HepG2 (cell line): ENCODE measurements around the gene NUP93. TPM values are rescaled to one million over a fixed set of nuclear protein-coding genes. Genes with fewer than 3 reads are reported as not detected.

Source experiments
- ATAC-seq: fragments of 200-7000 bp; cut with Tn5 transposase; 3 replicates; pipeline ENCODE4 v1.9.1; 2020; ENCODE audit warnings: mild to moderate bottlenecking, moderate library complexity
- BruUV-seq: library from RNA; stranded (reverse); fragments of 400-500 nt; replicated peaks from 2 replicates; lab custom pipeline; 2021; lab: Mats Ljungman, UMichigan
- CTCF ChIA-PET: fragments of 300-600 bp; formaldehyde crosslinking; extraction: SDS; loops from one replicate; lab custom pipeline; 2021; ENCODE audit warnings: low total read pairs, inconsistent platforms, low intra/inter-chr PET ratio; lab: Yijun Ruan, JAX
- POLR2A ChIA-PET: fragments of 350-600 bp; sonication (Branson Sonifier 250); formaldehyde crosslinking; loops from one replicate; lab custom pipeline; 2020; ENCODE audit warnings: antibody characterized with exemption, inconsistent platforms; lab: Yijun Ruan, JAX
- DNase-seq: peaks from one replicate; pipeline ENCODE4 v3.0.0-alpha.2; 2015; ENCODE audit warnings: low spot score
- FAIRE-seq: peaks from 3 replicates; lab custom pipeline; 2011; peaks lifted over from hg19 to GRCh38; lab: Jason Lieb, UNC
- H2AFZ ChIP-seq: one replicate; pipeline ENCODE4 v1.6.1; 2011; ENCODE audit warnings: low read length, inconsistent platforms
- H3K27ac ChIP-seq: fragments of 300-600 bp; 3 replicates; pipeline ENCODE4 v1.8.0; 2011; ENCODE audit warnings: mixed run types, mild to moderate bottlenecking, mixed read lengths, low read length, inconsistent platforms; ENCODE audit not compliant: insufficient read depth; ENCODE audit errors: extremely low read length
- H3K27me3 ChIP-seq, 2 experiments: fragments of 200-600 bp in 1 of 2; 2 replicates in 1 of 2; 3 replicates in 1 of 2; pipeline versions ENCODE4 v1.6.0 to v1.8.0; 2011; ENCODE audit warnings: low read length in 2 of 2, mild to moderate bottlenecking in 2 of 2, moderate library complexity in 2 of 2, inconsistent platforms in 1 of 2; ENCODE audit not compliant: insufficient read depth in 2 of 2, control insufficient read depth in 1 of 2
- H3K36me3 ChIP-seq, 2 experiments: fragments of 200-600 bp in 1 of 2; replicated peaks in 1 of 2; 2 replicates in 1 of 2; 3 replicates in 1 of 2; pipeline versions ENCODE4 v1.5.1 to v1.8.0; 2011; ENCODE audit warnings: low read length in 2 of 2, inconsistent platforms in 1 of 2; ENCODE audit not compliant: insufficient read depth in 2 of 2, control insufficient read depth in 1 of 2
- H3K4me1 ChIP-seq: 2 replicates; pipeline ENCODE4 v1.5.1; 2012; ENCODE audit warnings: low read length, inconsistent platforms; ENCODE audit not compliant: insufficient read depth
- H3K4me2 ChIP-seq: 2 replicates; pipeline ENCODE4 v1.6.0; 2011; ENCODE audit warnings: low read depth, low read length, inconsistent platforms
- H3K4me3 ChIP-seq, 3 experiments: fragments of 200-600 bp in 1 of 3; sonication (generic), shearing (Covaris generic) in 1 of 3; replicated peaks in 1 of 3; 2 replicates each; pipeline ENCODE4 v1.5.1; 2011 to 2016; ENCODE audit warnings: low read length in 3 of 3, inconsistent platforms in 2 of 3, low read depth in 2 of 3, mild to moderate bottlenecking in 2 of 3, control low read depth in 1 of 3, mixed read lengths in 1 of 3; ENCODE audit not compliant: insufficient read depth in 1 of 3
- H3K79me2 ChIP-seq: one replicate; pipeline ENCODE4 v1.6.1; 2011; ENCODE audit warnings: low read length, inconsistent platforms; ENCODE audit not compliant: insufficient read depth
- H3K9ac ChIP-seq: 2 replicates; pipeline ENCODE4 v1.6.0; 2011; ENCODE audit warnings: mild to moderate bottlenecking, low read depth, low read length, inconsistent platforms; ENCODE audit not compliant: insufficient read depth
- H3K9me3 ChIP-seq: 2 replicates; pipeline ENCODE4 v1.5.1; 2012; ENCODE audit warnings: mild to moderate bottlenecking, low read length
- H4K20me1 ChIP-seq: 2 replicates; pipeline ENCODE4 v1.6.0; 2011; ENCODE audit warnings: inconsistent platforms, mild to moderate bottlenecking, low read length, moderate library complexity; ENCODE audit not compliant: insufficient read depth
- ARHGAP35 ChIP-seq: sonication (generic); formaldehyde crosslinking; IDR thresholded peaks from 2 replicates; pipeline ENCODE4 v1.9.0; 2022; ENCODE audit warnings: mild to moderate bottlenecking, inconsistent platforms, moderate library complexity, missing genetic modification reagents, borderline replicate concordance
- GFI1 ChIP-seq: sonication (generic); formaldehyde crosslinking; IDR thresholded peaks from 2 replicates; pipeline ENCODE4 v1.5.0; 2020; ENCODE audit warnings: missing genetic modification reagents, mild to moderate bottlenecking, borderline replicate concordance
- GPBP1L1 ChIP-seq: sonication (generic); formaldehyde crosslinking; IDR thresholded peaks from 2 replicates; pipeline ENCODE4 v1.5.0; 2020; ENCODE audit warnings: mild to moderate bottlenecking, missing genetic modification reagents
- HBP1 ChIP-seq: IDR thresholded peaks from 2 replicates; pipeline ENCODE4 v1.6.1; 2016; ENCODE audit warnings: low read depth, control low read depth
- HDAC2 ChIP-seq: sonication (generic); formaldehyde crosslinking; IDR thresholded peaks from 2 replicates; pipeline ENCODE4 v1.4.0; 2020; ENCODE audit warnings: missing genetic modification reagents
- HHEX ChIP-seq: IDR thresholded peaks from 2 replicates; pipeline ENCODE4 v1.6.1; 2016; ENCODE audit warnings: control low read depth
- LCORL ChIP-seq, 2 experiments: fragments of 450-650 bp in 1 of 2; sonication (generic) in 1 of 2; formaldehyde crosslinking in 1 of 2; IDR thresholded peaks; 2 replicates each; pipeline versions ENCODE4 v1.5.0 to v1.6.1; 2017 to 2020; ENCODE audit warnings: antibody characterized with exemption in 1 of 2, missing genetic modification reagents in 1 of 2
- MAFF ChIP-seq: IDR thresholded peaks from 2 replicates; pipeline ENCODE4 v1.6.1; 2011; ENCODE audit warnings: low read depth, low read length, improper control_type of control experiment
- MAFK ChIP-seq, 2 experiments: IDR thresholded peaks in 1 of 2; conservative IDR thresholded peaks in 1 of 2; 2 replicates each; pipeline ENCODE4 v1.6.1; 2011; ENCODE audit warnings: improper control_type of control experiment in 2 of 2, low read length in 2 of 2
- MAZ ChIP-seq, 2 experiments: sonication (generic) in 1 of 2; formaldehyde crosslinking in 1 of 2; IDR thresholded peaks; 2 replicates each; pipeline versions ENCODE4 v1.5.0 to v1.6.1; 2012 to 2020; ENCODE audit warnings: low read depth in 2 of 2, mild to moderate bottlenecking in 2 of 2, borderline replicate concordance in 1 of 2, improper control_type of control experiment in 1 of 2, low read length in 1 of 2, missing genetic modification reagents in 1 of 2, moderate library complexity in 1 of 2
- NONO ChIP-seq, 2 experiments: fragments of 450-650 bp in 1 of 2; sonication (generic) in 1 of 2; formaldehyde crosslinking in 1 of 2; IDR thresholded peaks in 1 of 2; conservative IDR thresholded peaks in 1 of 2; 2 replicates each; pipeline versions ENCODE4 v1.6.1 to v1.8.0; 2017 to 2022; ENCODE audit warnings: mild to moderate bottlenecking in 1 of 2, missing genetic modification reagents in 1 of 2, moderate library complexity in 1 of 2
- NR0B2 ChIP-seq: sonication (generic); formaldehyde crosslinking; IDR thresholded peaks from 2 replicates; pipeline ENCODE4 v1.4.0; 2020; ENCODE audit warnings: mild to moderate bottlenecking, missing genetic modification reagents
- PCBP1 ChIP-seq: fragments of 200-400 bp; formaldehyde crosslinking; IDR thresholded peaks from 2 replicates; pipeline ENCODE4 v1.6.1; 2017; ENCODE audit warnings: mild to moderate bottlenecking, low read depth, low read length, borderline replicate concordance
- PPARG ChIP-seq: conservative IDR thresholded peaks from 2 replicates; pipeline ENCODE4 v1.6.1; 2016; ENCODE audit warnings: missing biosample characterization, missing genetic modification reagents
- RBFOX2 ChIP-seq: fragments of 200-400 bp; formaldehyde crosslinking; IDR thresholded peaks from 2 replicates; pipeline ENCODE4 v1.6.1; 2017; ENCODE audit warnings: low read depth, mild to moderate bottlenecking, low read length
- ZNF205 ChIP-seq: IDR thresholded peaks from 2 replicates; pipeline ENCODE4 v1.6.1; 2018; ENCODE audit warnings: missing biosample characterization, missing genetic modification reagents
- ZNF317 ChIP-seq: sonication (generic); formaldehyde crosslinking; IDR thresholded peaks from 2 replicates; pipeline ENCODE4 v1.5.0; 2020; ENCODE audit warnings: mild to moderate bottlenecking, missing genetic modification reagents
- ZNF747 ChIP-seq: sonication (generic); formaldehyde crosslinking; IDR thresholded peaks from 2 replicates; pipeline ENCODE4 v1.8.1; 2023; ENCODE audit warnings: missing genetic modification reagents, mild to moderate bottlenecking, borderline replicate concordance
- ZNF878 ChIP-seq: sonication (generic); formaldehyde crosslinking; IDR thresholded peaks from 2 replicates; pipeline ENCODE4 v1.8.1; 2023; ENCODE audit warnings: mild to moderate bottlenecking, missing genetic modification reagents, moderate library complexity
- WGBS: methylation state at CpG from one replicate; pipeline ENCODE4 v1.1.6; 2017; ENCODE audit warnings: low lambda C conversion rate; 5-methylcytosine and 5-hydroxymethylcytosine counted together
- in situ Hi-C: cut with HindIII; loops from 2 replicates; pipeline ENCODE4 v1.10.0; 2017; ENCODE audit warnings: low pct_unique_long_range_greater_than_20kb; ENCODE audit not compliant: extremely low pct_ligation_motif_present
- intact Hi-C: fragments of 100-400 bp; cut with micrococcal nuclease; formaldehyde crosslinking; loops from one replicate; pipeline ENCODE4 v1.10.0; 2022; ENCODE audit not compliant: unreplicated experiment
- polyA plus RNA-seq, 8 experiments: library from polyadenylated mRNA; depleted of rRNA in 3 of 8; stranded (reverse) in 7 of 8; unstranded in 1 of 8; fragments of >200 nt; fragmentation: Illumina TruSeq in 4 of 8; extraction: Trizol in 4 of 8; gene quantifications; 2 replicates each; pipeline versions ENCODE4 v1.2.1 to v1.2.3, GENCODE V29; 2011 to 2016; ENCODE audit warnings: low read depth in 4 of 8, missing spikeins in 1 of 8, mixed read lengths in 1 of 8; ENCODE audit not compliant: insufficient read depth in 1 of 8
- total RNA-seq, 5 experiments: library from RNA; depleted of rRNA; stranded (reverse); fragments of >200 nt; fragmentation: Illumina TruSeq; extraction: Trizol; gene quantifications; 2 replicates each; pipeline ENCODE4 v1.2.3, GENCODE V29; 2016; ENCODE audit warnings: low read depth in 1 of 5

Gene NUP93
- total and polyA plus RNA-seq, 2 of the 13 experiments (the other 11 are each of a cell fraction or from before 2014, with no cell fraction given): 58.5 to 140 TPM

- no peak for TF ChIP-seq ARHGAP35 (CRISPR knock-in tag)
- no peak for TF ChIP-seq MAZ (IDR thresholded peaks at IDR 0.05; ENCODE audit: borderline replicate concordance, low read depth, low read length)
- TF ChIP-seq MAZ (CRISPR knock-in tag; IDR thresholded peaks at IDR 0.05; ENCODE audit: low read depth): no peak
- no peak for TF ChIP-seq RBFOX2
Observed at GRCh38 chr16:56817056-56817455, 87.1 kb downstream of the NUP93 start (continued).

- ChIA-PET CTCF (no interaction called here), POLR2A (interaction anchor here (1.0 to 1.3 kb wide), 5 partner anchors 11 to 114 kb away, joined by 3 to 7 read pairs (median 3); partner anchors contain the start of gene HERPUD1)
- in situ Hi-C loops (no loop called here), intact Hi-C loops (no loop called here)
- DNase-seq (peak; percentile 74), ATAC-seq (no peak), FAIRE-seq (no peak)
- Histone ChIP-seq H3K9ac (no peak overlapping the region), H2AFZ (no peak overlapping the region), H3K4me1 (peaks cover 62% of the 10 kb centered on the region), H3K4me3 (no peak overlapping the region), H3K36me3 (peaks cover 9 to 33% of the 10 kb centered on the region in 2 experiments), H3K9me3 (no peaks in the 10 kb centered on the region), H4K20me1 (no peaks in the 10 kb centered on the region), H3K27me3 (no peaks in the 10 kb centered on the region), H3K4me2 (peak overlapping the region; percentile 2; the same call in 1 of the 2 replicates), H3K79me2 (peaks cover 7% of the 10 kb centered on the region), H3K27ac (peak overlapping the region; percentile 46)
- BruUV-seq: no TSS peak
- 50% methylated on average over 1 of the region's 1 CpG for WGBS
- TF ChIP-seq ZNF205 (CRISPR knock-in tag): no peak
- TF ChIP-seq ZNF747 (CRISPR knock-in tag): peak; percentile 55; the same call in 1 of the 2 replicates
- peak in 1 of 2 experiments; percentile 25; a peak in 1 of 4 replicates for TF ChIP-seq MAFK (conservative IDR thresholded peaks at IDR 0.05 in 1 of 2, IDR thresholded peaks at IDR 0.05 in 1 of 2; ENCODE audit: low read length in 2 of 2)
- TF ChIP-seq HHEX (CRISPR knock-in tag): 0 out of 2 replicates have a peak, but pooled peaks have one; percentile 46
- TF ChIP-seq GFI1 (CRISPR knock-in tag): peak; percentile 78
- no peak for TF ChIP-seq LCORL (IDR thresholded peaks at IDR 0.05)
- TF ChIP-seq LCORL (CRISPR knock-in tag; IDR thresholded peaks at IDR 0.05): 0 out of 2 replicates have a peak, but pooled peaks have one; percentile 54
- TF ChIP-seq ZNF878 (CRISPR knock-in tag): peak; percentile 91; the same call in 1 of the 2 replicates
- no peak for TF ChIP-seq NONO (IDR thresholded peaks at IDR 0.05)
- 0 out of 2 replicates have a peak, but pooled peaks have one; percentile 29 for TF ChIP-seq NONO (CRISPR knock-in tag; conservative IDR thresholded peaks at IDR 0.05)
- no peak for TF ChIP-seq PCBP1
- TF ChIP-seq ZNF317 (CRISPR knock-in tag): 0 out of 2 replicates have a peak, but pooled peaks have one; percentile 13
- peak; percentile 36; the same call in 1 of the 2 replicates for TF ChIP-seq HBP1 (CRISPR knock-in tag)
- TF ChIP-seq PPARG (CRISPR knock-in tag): peak; percentile 54; the same call in 1 of the 2 replicates
- no peak for TF ChIP-seq MAFF
- TF ChIP-seq HDAC2: peak; percentile 96
- TF ChIP-seq NR0B2: no peak
- TF ChIP-seq GPBP1L1: no peak
Observed at GRCh38 chr16:56817938-56818337, 88.0 kb downstream of the NUP93 start.
